ENCODE measurements around the gene PPP2R5C. TPM values are rescaled to one million over a fixed set of nuclear protein-coding genes. Genes with fewer than 3 reads are reported as not detected.

The PPP2R5C gene
- total and polyA plus RNA-seq, 12 donors, result 66.8 to 257 (median 222) TPM

GRCh38 chr14:101889366-101889765 lies 127.9 kb downstream of the PPP2R5C start:
- no peak for TF ChIP-seq CTCF (IDR thresholded peaks at IDR 0.05)

GRCh38 chr14:101889898-101890297 lies 128.4 kb downstream of the PPP2R5C start:
- H3K4me3 ChIP-seq, result no peak overlapping the region
- no peaks in the 10 kb centered on the region for H3K27me3 ChIP-seq
- H3K9me3 ChIP-seq, result peaks cover 0 to 13% (median 0%) of the 10 kb centered on the region in 11 donors
- no peak overlapping the region for H3K27ac ChIP-seq
- WGBS, 2 donors, result 76 to 77% methylated on average over 7 of the region's 7 CpGs
- no peaks in the 10 kb centered on the region for H3K4me1 ChIP-seq
- ATAC-seq, result no peak
- intact Hi-C loops (cut with DNase I), result loop anchor here in 6 of 10 donors (5.0 to 10.0 kb wide), 2 partner anchors 115 to 118 kb away; no protein-coding TSS in a partner anchor
- H3K36me3 ChIP-seq, result peaks cover 0 to 100% (median 71%) of the 10 kb centered on the region in 9 donors
- peak in 3 of 9 donors; percentile 21 to 39 (median 36) for TF ChIP-seq CTCF (IDR thresholded peaks at IDR 0.05)
- DNase-seq, result no peak

More at GRCh38 chr14:101889366-101889765, 127.9 kb downstream of the PPP2R5C start:
- Histone ChIP-seq H3K9me3 (peaks cover 0 to 13% (median 0%) of the 10 kb centered on the region in 11 donors), H3K4me3 (no peak overlapping the region), H3K4me1 (no peaks in the 10 kb centered on the region), H3K36me3 (peaks cover 0 to 100% (median 71%) of the 10 kb centered on the region in 9 donors), H3K27me3 (no peaks in the 10 kb centered on the region), H3K27ac (no peak overlapping the region)
- WGBS, 2 donors, result 94 to 95% methylated on average over 10 of the region's 10 CpGs
- ATAC-seq (no peak), DNase-seq (no peak)
- intact Hi-C loops (cut with DNase I), result loop anchor here in 5 of 10 donors (5.0 to 10.0 kb wide), 2 partner anchors 115 to 117 kb away; no protein-coding TSS in a partner anchor

DNA sequence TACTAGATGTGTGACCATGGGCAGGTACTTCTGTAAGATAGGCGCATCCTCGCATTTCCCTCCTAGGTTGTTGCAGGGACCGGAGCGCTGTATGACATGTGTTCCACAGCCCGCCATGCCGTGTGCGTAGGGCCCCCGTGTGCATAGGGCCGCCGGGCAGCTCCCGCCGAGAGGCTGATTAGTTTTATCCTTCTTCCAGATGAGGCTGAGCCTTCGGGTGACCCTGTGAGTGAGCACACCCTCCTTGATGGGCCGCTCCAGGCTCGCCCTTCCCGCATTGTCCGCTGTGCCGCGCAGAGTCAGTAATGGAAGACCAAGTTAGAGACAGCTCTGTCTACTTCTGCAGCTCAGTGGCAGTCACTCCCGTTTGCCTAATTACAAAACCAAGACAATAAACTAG lies 130.0 kb downstream of the PPP2R5C start:
- Histone ChIP-seq H3K27ac (no peak overlapping the region), H3K9me3 (peaks cover 0 to 4% (median 0%) of the 10 kb centered on the region in 11 donors), H3K4me1 (no peaks in the 10 kb centered on the region), H3K4me3 (no peak overlapping the region), H3K27me3 (no peaks in the 10 kb centered on the region), H3K36me3 (peaks cover 0 to 100% (median 70%) of the 10 kb centered on the region in 9 donors)
- intact Hi-C loops (cut with DNase I), result loop anchor here in 1 of 10 donors (10.0 kb wide), 1 partner anchor 117 kb away; no protein-coding TSS in a partner anchor
- DNase-seq (no peak), ATAC-seq (peak in 1 of 8 donors; percentile 20)
- TF ChIP-seq CTCF (IDR thresholded peaks at IDR 0.05), result no peak
- 96 to 98% methylated on average over 20 of the region's 20 CpGs for WGBS, 2 donors

- TF ChIP-seq CTCF (IDR thresholded peaks at IDR 0.05), result no peak
- WGBS, 2 donors, result 77 to 83% methylated on average over 3 of the region's 3 CpGs
- intact Hi-C loops (cut with DNase I), result loop anchor here in 1 of 10 donors (10.0 kb wide), 1 partner anchor 119 kb away; no protein-coding TSS in a partner anchor
- ATAC-seq, result no peak
- no peaks in the 10 kb centered on the region for H3K4me1 ChIP-seq
- DNase-seq, result no peak
- H3K9me3 ChIP-seq, result no peaks in the 10 kb centered on the region
- H3K4me3 ChIP-seq, result no peak overlapping the region
- no peak overlapping the region for H3K27ac ChIP-seq
- no peaks in the 10 kb centered on the region for H3K27me3 ChIP-seq
- H3K36me3 ChIP-seq, result peaks cover 0 to 100% (median 71%) of the 10 kb centered on the region in 9 donors
These were observed 132.2 kb downstream of the PPP2R5C start for GRCh38 chr14:101893759-101894158.

Data from heart right ventricle (tissue), 16 donors.